Ascending aorta (tissue), 2 donors: ENCODE results near the gene EIF3L. TPM values are rescaled to one million over a fixed set of nuclear protein-coding genes. Genes with fewer than 3 reads are reported as not detected.
"Not testable (repeated sequence)": the region's sequence is repeated elsewhere in the genome, so short reads cannot be mapped to it uniquely, and the experiment has no call there.

ENCODE experiments used
- DNase-seq, 2 donors: peaks; one replicate each; pipeline ENCODE4 v3.0.0-alpha.2; 2019; ENCODE audit warnings: low spot score in 2 of 2
- H3K27ac ChIP-seq, 2 donors: fragments of 200-600 bp; sonication (generic); one replicate each; pipeline ENCODE4 v1.5.1; 2016 to 2017; ENCODE audit warnings: mild to moderate bottlenecking in 1 of 2
- H3K27me3 ChIP-seq: fragments of 200-600 bp; sonication (generic); one replicate; pipeline ENCODE4 v1.5.1; 2017
- H3K36me3 ChIP-seq, 2 donors: fragments of 200-600 bp; sonication (generic); one replicate each; pipeline ENCODE4 v1.5.1; 2016
- H3K4me1 ChIP-seq, 2 donors: fragments of 200-600 bp; sonication (generic); one replicate each; pipeline ENCODE4 v1.5.1; 2016 to 2017; ENCODE audit warnings: mild to moderate bottlenecking in 1 of 2
- H3K4me3 ChIP-seq, 2 donors: fragments of 200-600 bp; sonication (generic); one replicate each; pipeline ENCODE4 v1.5.1; 2016 to 2017; ENCODE audit warnings: mild to moderate bottlenecking in 1 of 2
- H3K9me3 ChIP-seq, 2 donors: fragments of 200-600 bp; sonication (generic); one replicate each; pipeline ENCODE4 v1.5.1; 2016
- CTCF ChIP-seq, 3 experiments: fragments of 200-600 bp in 2 of 3; fragments of 450-650 bp in 1 of 3; sonication (generic) in 2 of 3; IDR thresholded peaks; one replicate each; pipeline ENCODE4 v1.5.1; 2016 to 2019; ENCODE audit warnings: antibody characterized with exemption in 3 of 3, mild to moderate bottlenecking in 1 of 3, moderate library complexity in 1 of 3
- intact Hi-C: fragments of 100-400 bp; cut with DNase I; formaldehyde crosslinking; loops from one replicate; pipeline ENCODE4 v1.15.1; 2023
- total RNA-seq: library from RNA; depleted of rRNA; stranded (reverse); fragments of >200 nt; gene quantifications from one replicate; pipeline ENCODE4 v1.1.0, GENCODE V29; 2016

The EIF3L gene
- 256 TPM for total RNA-seq

GRCh38 chr22:37849089-37849751 lies at the start of gene EIF3L:
Gene EIF3L, plus strand, starts transcription at chr22:37849419. Its CDS starts 31 bp downstream, at chr22:37849450.
- H3K4me3 ChIP-seq = peak within 1 kb of the TSS; percentile 73 to 77
- H3K27ac ChIP-seq = peak within 1 kb of the TSS; percentile 81 to 91
- H3K9me3 ChIP-seq = no peaks in the 10 kb centered on the region
- intact Hi-C loops = loop anchor here (1.0 to 10.0 kb wide), 3 partner anchors 163 to 856 kb away; partner anchors contain the start of genes CSNK1E, GTPBP1, JOSD1 and NOL12
- peak; percentile 46 to 92 for DNase-seq
- no peaks in the 10 kb centered on the region for H3K27me3 ChIP-seq
- peaks cover 16 to 24% of the 10 kb centered on the region in 2 donors for H3K36me3 ChIP-seq
- TF ChIP-seq CTCF (IDR thresholded peaks at IDR 0.05) = no peak
- peaks cover 16 to 17% of the 10 kb centered on the region in 2 donors for H3K4me1 ChIP-seq

- DNase-seq, H3K27me3 ChIP-seq, H3K36me3 ChIP-seq, H3K4me3 ChIP-seq, H3K27ac ChIP-seq, intact Hi-C loops, H3K9me3 ChIP-seq: not testable (repeated sequence)
- peaks cover 3 to 13% of the 10 kb centered on the region in 2 donors for H3K4me1 ChIP-seq
Observed at GRCh38 chr22:37799979-37800378, 49.2 kb upstream of the EIF3L start.

GRCh38 chr22:37801946-37802309 lies 47.3 kb upstream of the EIF3L start:
- DNase-seq = no peak
- Histone ChIP-seq H3K27me3 (no peaks in the 10 kb centered on the region), H3K36me3 (no peaks in the 10 kb centered on the region), H3K4me1 (peaks cover 7 to 13% of the 10 kb centered on the region in 2 donors), H3K9me3 (no peaks in the 10 kb centered on the region), H3K4me3 (peak overlapping the region; percentile 56 to 65), H3K27ac (no peak overlapping the region)
- intact Hi-C loops = no loop called here
- TF ChIP-seq CTCF (IDR thresholded peaks at IDR 0.05) = no peak

GRCh38 chr22:37802310-37803194 lies 46.7 kb upstream of the EIF3L start:
- Histone ChIP-seq H3K4me3 (peak overlapping the region; percentile 56 to 65), H3K27ac (no peak overlapping the region), H3K4me1 (peaks cover 7 to 15% of the 10 kb centered on the region in 2 donors), H3K27me3 (no peaks in the 10 kb centered on the region), H3K9me3 (no peaks in the 10 kb centered on the region), H3K36me3 (no peaks in the 10 kb centered on the region)
- intact Hi-C loops = no loop called here
- TF ChIP-seq CTCF (IDR thresholded peaks at IDR 0.05) = no peak
- DNase-seq = no peak

GRCh38 chr22:37803195-37803638 lies 46.0 kb upstream of the EIF3L start:
- H3K27me3 ChIP-seq = no peaks in the 10 kb centered on the region
- H3K4me3 ChIP-seq = peak overlapping the region; percentile 56 to 65
- intact Hi-C loops = no loop called here
- no peak overlapping the region for H3K27ac ChIP-seq
- TF ChIP-seq CTCF (IDR thresholded peaks at IDR 0.05) = no peak
- no peaks in the 10 kb centered on the region for H3K36me3 ChIP-seq
- peaks cover 8 to 16% of the 10 kb centered on the region in 2 donors for H3K4me1 ChIP-seq
- H3K9me3 ChIP-seq = no peaks in the 10 kb centered on the region
- no peak for DNase-seq
